Myocyte (in vitro differentiated cells): ENCODE data around the gene LCE1E. TPM values are rescaled to one million over a fixed set of nuclear protein-coding genes. Genes with fewer than 3 reads are reported as not detected.

Experiments used
- DNase-seq: peaks from one replicate; pipeline ENCODE4 v3.0.0-alpha.2; 2012; ENCODE audit warnings: low read depth
- polyA plus RNA-seq: library from polyadenylated mRNA; unstranded; fragments of >200 nt; gene quantifications from one replicate; pipeline ENCODE4 v1.2.1, GENCODE V29; 2012; ENCODE audit warnings: missing spikeins
- total RNA-seq: library from RNA; depleted of rRNA; stranded (reverse); fragments of >200 nt; gene quantifications from 2 replicates; pipeline ENCODE4 v1.2.3, GENCODE V29; 2014

LCE1E gene
- not detected in 2 replicates for total RNA-seq
- not detected for polyA plus RNA-seq

- DNase-seq: no peak
These were observed at the start of gene LCE1E for GRCh38 chr1:152786077-152786476. LCE1E (plus strand) TSS chr1:152786257; CDS start chr1:152787300, 1,043 bp downstream.

- DNase-seq: no peak
These were observed 48.1 kb upstream of the LCE1E start for GRCh38 chr1:152737997-152738396.

- DNase-seq: no peak
These were observed 46.2 kb upstream of the LCE1E start for GRCh38 chr1:152739841-152740240.

GRCh38 chr1:152741656-152742055 is 44.4 kb upstream of the LCE1E start:
- no peak for DNase-seq

GRCh38 chr1:152743371-152744145 is 42.5 kb upstream of the LCE1E start:
- DNase-seq: no peak

GRCh38 chr1:152745289-152745704 is 40.8 kb upstream of the LCE1E start:
- DNase-seq: no peak

GRCh38 chr1:152745765-152746444 is 40.2 kb upstream of the LCE1E start:
- DNase-seq: no peak

GRCh38 chr1:152747831-152748230 is 38.2 kb upstream of the LCE1E start:
- DNase-seq: no peak

GRCh38 chr1:152752225-152752624 is 33.8 kb upstream of the LCE1E start:
- DNase-seq: peak; percentile 20

- DNase-seq: no peak
These were observed 32.5 kb upstream of the LCE1E start for GRCh38 chr1:152753586-152753985.

GRCh38 chr1:152756872-152757271 is 29.2 kb upstream of the LCE1E start:
- peak; percentile 29 for DNase-seq

GRCh38 chr1:152757747-152758146 is 28.3 kb upstream of the LCE1E start, which contains the start of gene KPRP:
KPRP (plus strand) TSS chr1:152758025; CDS start chr1:152759589, 1,564 bp downstream.
- DNase-seq: peak; percentile 46

- no peak for DNase-seq
These were observed 27.4 kb upstream of the LCE1E start for GRCh38 chr1:152758636-152759035.

GRCh38 chr1:152759453-152760173 is 26.4 kb upstream of the LCE1E start:
- no peak for DNase-seq

- no peak for DNase-seq
These were observed 25.4 kb upstream of the LCE1E start for GRCh38 chr1:152760551-152761190.

GRCh38 chr1:152761609-152762213 is 24.3 kb upstream of the LCE1E start:
- no peak for DNase-seq

- no peak for DNase-seq
These were observed 17.1 kb upstream of the LCE1E start for GRCh38 chr1:152768847-152769533.

- no peak for DNase-seq
These were observed 15.6 kb upstream of the LCE1E start for GRCh38 chr1:152770411-152770810.

- DNase-seq: no peak
These were observed 11.2 kb upstream of the LCE1E start, which contains the start of gene LCE1F for GRCh38 chr1:152774875-152775274. LCE1F (plus strand) TSS chr1:152775140; CDS start chr1:152776372, 1,232 bp downstream.

- DNase-seq: no peak
These were observed 9.7 kb upstream of the LCE1E start for GRCh38 chr1:152776361-152776760.
